DMS 273 (cell line): Measurements from ENCODE around the gene ACSM2A.
"Not testable (repeated sequence)": the region's sequence is repeated elsewhere in the genome, so short reads cannot be mapped to it uniquely, and the experiment has no call there.

Experiments
- DNase-seq: peaks from one replicate; lab custom pipeline; 2025; ENCODE audit not compliant: unreplicated experiment; lab: John Stamatoyannopoulos, UW

The ACSM2A gene, protein sequence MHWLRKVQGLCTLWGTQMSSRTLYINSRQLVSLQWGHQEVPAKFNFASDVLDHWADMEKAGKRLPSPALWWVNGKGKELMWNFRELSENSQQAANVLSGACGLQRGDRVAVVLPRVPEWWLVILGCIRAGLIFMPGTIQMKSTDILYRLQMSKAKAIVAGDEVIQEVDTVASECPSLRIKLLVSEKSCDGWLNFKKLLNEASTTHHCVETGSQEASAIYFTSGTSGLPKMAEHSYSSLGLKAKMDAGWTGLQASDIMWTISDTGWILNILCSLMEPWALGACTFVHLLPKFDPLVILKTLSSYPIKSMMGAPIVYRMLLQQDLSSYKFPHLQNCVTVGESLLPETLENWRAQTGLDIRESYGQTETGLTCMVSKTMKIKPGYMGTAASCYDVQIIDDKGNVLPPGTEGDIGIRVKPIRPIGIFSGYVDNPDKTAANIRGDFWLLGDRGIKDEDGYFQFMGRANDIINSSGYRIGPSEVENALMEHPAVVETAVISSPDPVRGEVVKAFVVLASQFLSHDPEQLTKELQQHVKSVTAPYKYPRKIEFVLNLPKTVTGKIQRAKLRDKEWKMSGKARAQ

DNA sequence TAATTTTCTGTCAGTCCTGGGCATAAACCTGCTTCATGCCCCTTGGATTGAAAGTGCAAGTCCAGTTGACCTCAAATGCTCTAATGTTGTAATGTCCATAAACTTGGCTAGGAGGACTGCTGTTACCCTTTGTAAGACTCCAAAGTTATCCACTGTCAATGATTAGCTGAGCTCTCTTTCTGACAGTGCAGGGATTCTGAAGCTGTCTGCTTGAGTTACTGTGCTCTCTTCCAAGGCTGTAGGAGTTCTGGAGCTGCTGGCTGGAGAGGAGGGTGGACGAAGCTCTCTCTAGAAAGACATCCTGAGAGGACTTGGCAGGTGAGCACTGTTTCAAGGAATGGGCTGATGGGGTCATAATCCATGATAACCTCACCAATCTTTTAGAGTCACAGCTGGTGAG, at the start of gene ACSM2A:
ACSM2A (plus strand) TSS at position 158 of the 400 bp plus-strand sequence. CDS start 8,594 bp downstream, outside the sequence.
- DNase-seq = not testable (repeated sequence)

DNA sequence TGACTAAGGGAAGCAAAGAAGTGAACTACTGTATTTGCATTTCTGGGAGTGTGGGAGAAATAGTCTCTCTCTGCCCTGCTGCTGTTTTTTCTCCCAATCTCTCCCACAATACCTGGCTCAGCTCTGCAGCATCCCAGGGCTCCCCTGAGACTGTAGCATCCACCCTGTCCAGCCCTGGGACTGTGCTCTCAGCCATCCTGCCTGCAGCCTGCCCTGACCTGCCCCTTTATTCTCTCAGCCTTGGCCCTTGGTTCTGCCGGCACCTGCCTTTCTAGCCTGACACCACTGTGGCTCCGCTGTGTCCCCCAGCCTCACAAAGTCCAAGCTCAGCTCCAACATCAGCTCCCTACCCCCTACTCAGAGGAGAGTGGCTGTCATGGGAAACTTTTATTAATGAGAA, 48.7 kb upstream of the ACSM2A start:
- no peak for DNase-seq

DNA sequence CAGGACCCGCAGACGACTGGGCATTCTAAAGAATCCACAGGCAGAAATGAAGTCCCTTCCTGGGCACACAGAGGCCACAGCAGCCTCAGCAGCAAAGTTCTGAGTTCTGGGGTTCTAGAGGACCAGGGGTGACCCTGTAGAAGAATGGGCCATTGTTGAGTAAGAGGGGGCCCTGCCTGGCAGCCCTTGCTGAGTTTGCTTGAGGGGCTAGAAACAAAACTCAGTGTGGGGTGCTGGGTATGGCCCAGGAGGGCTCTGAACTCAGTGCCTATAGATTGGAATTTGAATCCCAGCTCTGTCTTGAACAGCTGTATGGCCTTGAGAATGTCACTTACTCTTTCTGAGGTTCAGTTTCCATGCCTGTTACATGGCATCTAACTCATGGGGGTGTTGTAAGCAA, 46.7 kb upstream of the ACSM2A start, which contains the start of gene PDILT:
PDILT (minus strand) TSS at position 101 of the 400 bp plus-strand sequence. CDS start 5,437 bp downstream, outside the sequence.
- no peak for DNase-seq

DNA sequence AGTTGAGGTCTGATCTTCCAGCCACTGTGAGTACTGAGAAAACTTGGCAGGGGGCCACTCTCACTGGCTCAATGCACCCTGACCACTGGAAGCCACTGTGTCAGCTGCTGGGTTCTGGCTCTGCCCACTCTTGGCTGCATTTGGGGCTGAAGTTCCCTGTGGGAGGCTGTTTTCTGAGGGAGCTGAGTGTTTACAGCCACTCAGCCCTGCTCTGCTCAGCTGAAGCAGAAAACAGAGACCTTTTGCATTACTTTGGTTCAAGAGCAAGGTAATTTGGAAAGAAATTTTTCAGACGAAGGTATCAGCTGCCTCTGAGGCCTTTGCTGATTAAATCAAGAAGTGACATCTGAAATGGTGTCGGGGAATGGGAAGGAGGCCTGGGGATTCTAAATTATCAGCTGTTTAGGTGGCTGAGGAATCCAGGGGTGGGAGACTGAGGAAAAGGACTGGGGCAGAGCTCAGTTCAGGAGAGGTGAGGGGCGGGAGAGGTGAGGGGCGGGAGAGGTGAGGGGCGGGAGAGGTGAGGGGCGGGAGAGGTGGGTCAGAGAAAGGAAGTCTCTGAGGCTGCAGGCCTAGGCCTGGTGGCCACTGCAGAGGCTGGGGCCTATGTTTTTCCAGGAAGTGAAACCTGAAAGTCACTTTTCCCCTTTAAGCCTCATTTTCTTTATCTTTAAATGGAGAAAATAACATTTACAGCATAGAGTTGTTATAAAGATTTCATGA, 41.8 kb upstream of the ACSM2A start, which contains the start of gene ACSM5:
ACSM5 (plus strand) TSS at position 137 of the 723 bp plus-strand sequence. CDS start 1,951 bp downstream, outside the sequence.
- DNase-seq = no peak

DNA sequence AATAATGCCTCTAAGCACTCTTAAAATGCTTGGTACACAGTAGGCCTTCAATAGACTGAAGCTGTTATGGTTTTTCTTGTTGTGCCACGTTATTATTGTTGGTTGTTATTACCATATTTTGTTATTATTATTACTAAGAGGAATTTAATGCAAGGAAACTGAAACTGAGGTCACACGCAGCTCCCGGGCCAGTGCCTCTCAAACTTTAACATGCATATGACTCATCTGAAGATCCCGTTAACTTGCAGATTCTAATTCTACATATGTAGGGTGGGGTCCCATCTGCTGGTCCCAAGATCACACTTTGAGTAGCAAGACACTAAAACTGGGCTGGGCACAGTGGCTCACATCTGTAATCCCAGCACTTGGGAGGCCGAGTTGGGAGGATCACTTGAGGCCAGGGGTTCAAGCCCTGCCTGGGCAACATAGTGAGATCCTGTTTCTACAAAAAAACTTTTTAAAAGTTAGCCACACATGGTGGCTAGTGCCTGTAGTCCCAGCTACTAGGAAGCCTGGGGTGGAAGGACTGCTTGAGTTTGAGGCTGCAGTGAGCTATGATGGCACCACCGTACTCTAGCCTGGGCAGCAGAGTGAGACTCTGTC, 41.1 kb upstream of the ACSM2A start:
- DNase-seq = no peak

DNA sequence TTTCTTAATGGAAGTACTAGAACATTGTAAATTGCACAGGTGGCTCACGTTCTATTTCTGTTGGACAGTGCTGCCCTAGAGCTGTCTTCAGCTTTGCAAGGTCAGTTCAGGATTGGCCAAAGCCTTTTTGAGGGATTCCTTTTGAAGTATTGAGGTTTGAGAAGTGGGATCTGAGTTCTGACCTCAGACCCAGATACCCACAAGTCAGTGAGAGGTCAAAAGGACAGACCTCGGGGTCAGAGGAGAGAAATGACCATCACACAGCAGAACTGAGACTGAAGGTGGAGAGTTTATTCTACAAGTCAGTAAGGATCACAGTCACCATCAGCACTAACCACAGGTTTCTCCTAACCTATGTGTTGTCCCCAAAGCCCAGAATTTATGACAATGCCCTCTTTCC, 40.3 kb upstream of the ACSM2A start:
- no peak for DNase-seq

DNA sequence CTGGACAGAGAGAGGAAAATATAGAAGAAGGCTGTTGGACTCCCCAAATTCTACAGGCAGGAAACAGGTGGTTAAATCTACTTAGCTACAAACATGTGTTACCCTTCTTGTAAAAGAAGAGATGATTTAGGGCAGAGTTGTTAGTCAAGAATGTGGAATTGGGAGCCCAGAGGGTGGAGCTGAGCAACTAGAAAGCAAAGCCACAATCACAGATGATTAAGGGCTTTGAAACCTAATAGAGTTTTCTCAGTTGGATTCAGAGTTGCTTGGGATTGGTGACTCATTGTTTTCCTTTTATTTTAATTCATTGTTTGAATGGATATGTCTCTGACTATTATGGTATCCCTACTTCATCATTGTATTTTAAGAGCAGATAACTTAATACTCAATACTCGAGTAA, 35.8 kb upstream of the ACSM2A start:
- no peak for DNase-seq

DNA sequence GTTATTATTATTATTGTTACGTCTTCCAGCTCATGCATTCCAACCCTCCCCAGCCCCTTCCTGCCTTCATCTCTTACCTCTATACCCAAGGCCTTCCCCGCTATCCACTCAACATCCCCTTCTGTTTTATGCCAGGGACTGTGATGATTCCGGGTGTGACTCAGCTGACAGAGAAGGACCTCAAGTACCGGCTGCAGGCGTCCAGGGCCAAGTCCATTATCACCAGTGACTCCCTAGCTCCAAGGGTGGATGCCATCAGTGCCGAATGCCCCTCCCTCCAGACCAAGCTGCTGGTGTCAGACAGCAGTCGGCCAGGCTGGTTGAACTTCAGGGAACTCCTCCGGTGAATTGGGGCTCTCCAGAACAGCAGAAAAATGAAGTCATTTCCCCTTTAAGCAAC, 32.2 kb upstream of the ACSM2A start:
- DNase-seq = not testable (repeated sequence)

DNA sequence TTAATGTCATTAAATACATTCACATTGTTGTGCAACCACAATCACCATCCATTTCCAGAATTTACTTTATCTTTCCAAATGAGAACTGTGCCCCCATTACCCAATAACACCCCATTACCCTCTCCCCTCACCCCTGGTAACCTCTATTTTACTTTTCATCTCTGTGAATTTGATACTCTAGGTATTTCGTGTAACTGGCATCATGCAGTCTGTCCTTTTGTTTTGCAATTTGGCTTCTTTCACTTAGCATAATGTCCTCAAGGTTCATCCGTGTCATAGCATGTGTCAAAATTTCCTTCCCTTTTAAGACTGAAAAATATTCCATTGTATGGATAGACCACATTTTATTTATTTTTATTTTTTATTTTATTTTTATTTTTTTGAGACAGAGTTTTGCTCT, 29.6 kb upstream of the ACSM2A start:
- DNase-seq = not testable (repeated sequence)

DNA sequence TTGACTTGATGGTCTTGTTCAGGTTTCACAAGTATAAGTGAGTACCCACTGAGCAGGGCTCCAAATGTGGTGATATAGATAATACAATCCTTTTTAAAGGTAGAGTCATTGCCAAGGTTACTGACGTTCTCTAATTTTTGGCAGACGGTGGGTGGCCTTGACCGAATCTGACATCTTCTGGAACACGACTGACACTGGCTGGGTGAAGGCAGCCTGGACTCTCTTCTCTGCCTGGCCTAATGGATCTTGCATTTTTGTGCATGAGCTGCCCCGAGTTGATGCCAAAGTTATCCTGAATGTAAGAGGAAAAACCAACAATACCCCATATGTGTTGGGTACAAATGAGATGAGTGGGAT, 27.6 kb upstream of the ACSM2A start:
- DNase-seq = not testable (repeated sequence)

DNA sequence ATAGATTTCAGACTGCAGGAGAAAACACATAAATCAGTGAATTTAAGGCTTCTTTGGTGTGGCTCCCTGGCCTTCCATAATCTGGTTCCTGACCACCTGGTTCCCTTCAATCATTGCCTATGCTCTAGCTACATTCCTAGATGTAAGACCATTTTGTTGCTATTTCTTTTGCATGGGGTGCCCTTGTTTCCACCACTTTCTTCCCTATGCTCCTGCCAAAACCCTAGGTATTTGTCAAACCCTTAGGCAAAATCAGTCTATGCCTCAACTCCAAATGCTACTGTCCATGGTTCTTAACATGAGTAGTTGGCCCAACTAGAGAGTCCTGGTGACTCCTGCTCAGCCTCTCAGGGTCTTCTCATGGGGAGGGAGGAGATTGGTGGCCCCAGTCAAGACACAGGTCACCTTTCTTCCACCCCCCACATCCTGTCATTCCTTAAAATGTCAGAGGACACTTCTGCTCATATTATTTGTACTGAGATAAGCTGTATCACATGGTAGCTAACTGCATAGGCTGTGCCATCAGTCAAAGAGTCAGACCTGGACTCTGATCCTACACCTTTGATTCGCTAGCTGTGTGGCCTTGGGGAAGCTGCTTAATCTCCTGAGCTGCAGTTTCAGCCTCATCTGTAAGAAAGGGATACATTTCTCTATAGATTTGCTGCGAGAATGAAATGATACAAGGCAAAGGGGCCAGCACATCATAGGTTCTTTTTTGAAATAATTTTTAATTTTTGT, 27.0 kb upstream of the ACSM2A start:
- no peak for DNase-seq

DNA sequence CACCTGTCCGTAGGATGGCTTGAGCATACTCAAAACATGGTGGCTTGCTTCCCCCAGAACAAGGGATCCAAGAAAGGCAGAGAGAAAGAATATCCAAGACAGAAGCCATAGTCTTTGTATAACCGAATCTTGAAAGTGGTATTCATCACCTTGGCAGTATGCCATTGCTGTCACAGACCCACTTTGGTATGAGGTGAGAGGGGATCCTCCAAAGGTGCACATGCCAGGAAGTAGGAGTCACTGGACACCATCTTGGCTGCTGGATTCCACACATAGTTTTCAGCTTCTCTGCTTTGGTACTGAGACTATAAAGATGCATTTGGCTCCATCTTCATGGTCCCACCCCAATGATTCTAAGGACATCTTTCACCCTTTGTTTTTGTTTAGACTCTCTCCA, 23.9 kb upstream of the ACSM2A start:
- not testable (repeated sequence) for DNase-seq

DNA sequence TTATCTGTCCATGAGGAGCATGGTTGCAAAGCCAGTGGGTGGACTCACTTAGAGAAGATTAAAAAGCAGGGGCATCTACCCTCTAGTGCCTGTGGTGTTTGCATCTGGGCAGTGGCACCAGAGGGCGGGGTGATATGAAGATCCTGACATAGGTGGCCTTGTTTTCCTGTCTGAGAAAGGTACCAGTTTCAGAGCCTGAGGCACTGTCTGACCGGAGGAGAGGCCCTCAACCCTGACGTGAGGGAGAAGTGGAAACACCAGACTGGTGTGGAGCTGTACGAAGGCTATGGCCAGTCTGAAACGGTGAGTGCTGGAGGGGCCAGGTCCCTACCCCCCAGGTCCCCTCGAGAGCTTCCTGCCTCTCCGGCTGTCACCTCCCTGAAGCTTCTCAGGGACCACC, 21.8 kb upstream of the ACSM2A start:
- not testable (repeated sequence) for DNase-seq

DNA sequence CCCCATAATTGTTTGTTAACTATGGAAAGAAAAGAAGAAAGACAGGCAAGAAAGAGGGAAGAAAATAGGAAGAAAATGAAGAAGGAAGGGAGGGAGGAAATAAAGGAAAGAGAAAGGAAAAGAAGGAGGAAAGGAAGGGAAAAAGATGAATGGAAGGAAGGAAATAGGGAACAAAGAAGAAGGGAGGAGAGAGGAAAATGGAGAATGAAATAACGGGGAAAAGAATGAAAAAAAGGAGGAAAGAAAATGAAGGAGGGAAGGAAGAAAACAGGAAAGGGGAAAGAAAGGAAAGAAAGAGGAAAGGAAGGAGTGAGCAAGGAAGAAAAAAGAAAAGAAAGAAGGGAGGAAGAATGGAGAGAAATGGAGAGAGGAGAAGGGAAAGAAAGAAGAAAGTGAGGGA, 20.8 kb upstream of the ACSM2A start:
- not testable (repeated sequence) for DNase-seq

DNA sequence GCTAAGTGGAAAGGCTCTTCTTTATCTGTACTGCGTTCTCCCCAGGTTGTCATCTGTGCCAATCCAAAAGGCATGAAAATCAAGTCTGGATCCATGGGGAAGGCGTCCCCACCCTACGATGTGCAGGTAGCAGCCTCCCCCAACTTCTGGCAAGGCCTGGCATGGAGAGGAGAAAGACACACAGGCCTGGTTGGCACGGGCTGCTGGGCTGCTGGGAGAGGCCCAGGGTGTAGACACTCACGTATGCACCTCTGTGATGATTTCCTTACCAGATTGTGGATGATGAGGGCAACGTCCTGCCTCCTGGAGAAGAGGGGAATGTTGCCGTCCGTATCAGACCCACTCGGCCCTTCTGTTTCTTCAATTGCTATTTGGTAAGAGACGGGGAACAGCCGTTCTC, 20.4 kb upstream of the ACSM2A start:
- DNase-seq = no peak

DNA sequence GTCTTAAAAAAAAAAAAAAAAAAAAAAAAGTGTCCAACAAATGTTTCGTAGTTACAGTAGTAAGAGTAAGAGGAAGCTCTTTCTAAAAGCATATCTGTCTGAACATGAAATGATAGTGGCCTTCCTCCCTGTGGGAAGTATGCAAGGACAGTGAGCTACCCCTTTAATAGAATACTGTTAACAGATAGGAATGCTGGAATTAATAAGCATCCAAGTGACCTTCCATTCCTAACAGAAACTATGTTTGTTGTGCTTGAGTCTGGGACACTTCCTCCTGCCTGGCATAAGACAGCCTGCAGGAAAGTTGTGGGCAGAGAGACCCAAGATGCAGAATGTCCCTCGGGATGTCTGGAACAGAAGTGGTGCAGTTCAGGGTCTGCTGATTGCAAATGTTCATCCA, 12.4 kb upstream of the ACSM2A start:
- DNase-seq = not testable (repeated sequence)

DNA sequence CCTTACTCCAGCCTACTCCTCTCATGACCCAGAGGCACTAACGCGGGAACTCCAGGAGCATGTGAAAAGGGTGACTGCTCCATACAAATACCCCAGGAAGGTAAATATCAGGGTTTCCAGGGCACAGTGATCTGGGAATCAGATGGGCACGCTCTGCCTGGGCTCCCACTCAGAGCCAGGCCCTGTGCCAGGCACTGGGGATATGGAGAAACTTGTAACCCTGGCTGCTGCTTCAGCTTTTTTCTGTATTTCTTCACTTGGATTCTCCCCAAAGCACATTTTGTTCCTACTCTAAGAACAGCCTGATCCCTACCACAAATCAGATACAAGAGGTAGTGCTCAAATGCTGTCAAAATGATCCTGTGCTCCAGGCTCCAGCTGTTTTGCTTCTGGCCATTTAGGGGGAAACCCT, 11.5 kb upstream of the ACSM2A start:
- not testable (repeated sequence) for DNase-seq

DNA sequence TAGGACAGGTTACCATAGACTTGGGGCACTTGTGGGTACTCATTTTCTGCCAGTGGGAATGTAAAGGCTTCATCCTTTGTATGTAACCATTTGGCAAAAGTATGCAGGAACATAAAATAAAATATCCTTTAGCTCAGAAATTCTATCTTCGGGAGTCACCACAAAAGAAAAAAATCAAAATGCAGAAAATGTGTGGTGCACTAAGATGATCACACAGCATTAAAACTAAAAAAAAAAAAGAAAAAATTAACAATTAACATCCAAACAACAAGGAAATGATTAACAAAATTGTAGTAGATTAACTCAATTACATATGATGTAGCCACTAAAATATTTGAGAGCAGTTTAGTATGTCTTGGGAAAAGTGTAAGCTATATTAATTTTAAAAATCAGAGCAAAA, 10.6 kb upstream of the ACSM2A start:
- not testable (repeated sequence) for DNase-seq

DNA sequence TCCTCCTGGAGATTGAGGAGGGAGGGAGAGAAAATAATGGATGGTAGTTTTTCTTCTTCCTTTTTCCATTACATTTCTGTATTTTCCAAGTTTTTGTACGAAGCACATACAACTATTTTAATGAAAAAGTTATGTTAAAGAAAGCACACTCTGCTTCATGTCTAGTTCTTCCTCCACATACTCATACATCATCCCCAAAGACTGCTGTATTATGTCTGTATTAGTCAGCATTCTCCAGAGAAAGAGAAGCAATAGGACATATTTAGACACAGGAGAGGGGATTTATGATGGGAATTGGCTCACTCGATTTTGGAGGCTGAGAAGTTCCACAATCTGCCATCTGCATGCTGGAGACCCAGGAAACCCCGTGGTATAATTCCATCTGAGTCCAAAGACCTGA, 10.1 kb upstream of the ACSM2A start:
- DNase-seq = no peak

DNA sequence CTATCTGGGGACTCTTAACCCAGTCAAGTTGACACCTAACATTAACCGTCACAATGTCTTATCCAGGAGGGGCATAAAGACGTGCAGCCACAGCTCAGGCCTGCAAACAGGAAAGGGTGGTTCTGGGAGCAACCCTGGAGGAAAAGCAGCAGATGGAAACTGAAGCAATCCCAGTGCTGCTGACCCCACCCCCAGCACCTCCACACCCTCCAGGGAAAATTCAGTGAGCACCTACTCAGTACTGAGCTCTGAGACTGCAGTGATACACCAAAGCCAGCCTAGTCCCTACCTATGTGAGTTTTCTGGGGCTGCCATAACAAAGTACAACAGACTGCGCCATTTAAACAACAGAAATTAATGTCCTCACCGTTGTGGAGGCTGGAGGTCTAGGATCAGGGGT, 9.5 kb upstream of the ACSM2A start:
- not testable (repeated sequence) for DNase-seq
